Stimulated activated CD4-positive, alpha-beta T cell treated with anti-CD3 and anti-CD28 coated beads, Interleukin-1b, Interleukin-23, amount 100 ng/mL, for 4 hours (primary cell): ENCODE measurements around the gene TAF10.
A peak's percentile ranks its signal among the peaks of the same experiment; 100 is the strongest.

Experiments used
- DNase-seq, 2 donors: peaks; one replicate each; pipeline ENCODE4 v3.0.0-alpha.2; 2020; ENCODE audit warnings: low read depth in 2 of 2

TAF10 gene

DNA sequence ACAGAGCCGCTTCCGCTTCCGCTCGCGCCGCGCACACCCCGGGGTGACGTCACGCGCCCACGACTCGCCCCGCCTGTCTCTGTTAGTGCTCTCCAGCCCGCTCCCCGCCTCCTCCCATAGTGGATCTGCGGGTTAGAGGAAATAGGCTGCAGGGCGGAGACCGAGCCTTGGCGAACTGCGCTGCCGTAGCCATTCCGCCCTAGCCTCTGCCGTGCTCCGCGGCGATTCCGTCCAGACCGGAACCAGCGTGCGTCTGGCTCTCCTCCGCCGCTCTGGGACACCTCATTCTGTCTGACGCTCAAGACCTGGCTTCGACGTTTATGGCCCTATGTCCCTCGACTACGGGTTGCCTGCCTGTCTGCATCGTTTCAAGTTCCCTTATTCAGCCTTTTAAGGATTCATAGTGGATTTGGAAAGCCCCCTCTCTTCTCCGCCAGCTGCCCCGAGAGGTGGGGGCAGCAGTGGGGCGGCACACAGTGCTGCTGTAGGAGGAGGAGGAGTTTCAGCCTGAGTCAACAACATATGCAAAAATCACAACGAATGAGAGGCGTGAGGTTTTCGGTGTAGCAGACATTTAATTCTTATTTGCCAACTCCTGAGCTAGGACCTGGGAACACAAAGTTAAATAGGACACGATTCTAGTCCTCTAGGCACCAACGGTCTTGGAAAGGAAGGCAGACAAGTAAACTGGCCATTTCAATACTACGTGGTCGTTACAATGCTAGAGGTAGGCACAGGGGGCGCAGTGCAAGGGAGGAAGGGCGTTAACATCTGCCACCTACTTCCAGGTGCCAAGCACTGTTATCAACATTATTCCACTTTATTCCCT is at the start of gene TAF10:
TSS of gene TAF10 (minus strand) at position 4 of the 829 bp plus-strand sequence. CDS start 27 bp downstream, outside the sequence.
- peak; percentile 93 to 94 for DNase-seq

DNA sequence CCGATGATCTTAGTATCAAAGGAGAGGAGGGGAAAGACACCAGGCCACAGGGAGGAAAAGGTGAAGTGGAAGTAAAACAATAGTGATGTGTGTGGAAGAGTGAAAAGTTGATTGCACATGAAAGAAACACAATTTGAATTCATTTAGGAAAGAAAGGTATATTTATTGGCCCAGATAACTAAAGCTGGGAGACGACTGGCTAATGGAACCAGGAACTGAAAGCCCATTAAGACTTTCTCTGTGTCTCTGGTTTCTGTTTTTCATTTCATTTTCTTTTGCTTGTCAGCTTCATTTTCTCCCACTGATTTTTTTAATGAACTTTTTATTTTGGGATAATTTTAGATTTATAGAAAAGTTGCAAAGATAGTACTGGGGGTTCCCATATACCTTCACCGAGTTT is 48.7 kb upstream of the TAF10 start:
- no peak for DNase-seq

DNA sequence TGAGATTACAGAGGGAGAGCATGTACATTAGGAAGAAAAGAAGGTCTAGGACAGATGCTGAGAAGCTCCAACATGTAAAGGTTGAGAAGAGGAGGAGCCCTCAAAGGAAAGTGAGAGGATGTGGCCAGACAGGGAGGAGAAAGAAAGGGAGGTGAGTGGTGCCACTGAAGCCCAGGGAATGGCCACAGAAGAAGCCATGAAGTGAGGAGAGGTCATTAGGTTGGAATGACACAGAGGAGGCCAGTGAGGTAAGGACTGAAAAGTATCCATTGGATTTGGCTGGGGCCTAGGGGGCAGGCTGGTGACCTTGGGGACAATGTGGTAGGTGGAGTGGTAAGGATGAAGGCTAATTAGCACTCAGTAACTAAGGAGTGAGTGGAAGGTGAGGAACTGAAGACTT is 46.6 kb upstream of the TAF10 start:
- no peak for DNase-seq

DNA sequence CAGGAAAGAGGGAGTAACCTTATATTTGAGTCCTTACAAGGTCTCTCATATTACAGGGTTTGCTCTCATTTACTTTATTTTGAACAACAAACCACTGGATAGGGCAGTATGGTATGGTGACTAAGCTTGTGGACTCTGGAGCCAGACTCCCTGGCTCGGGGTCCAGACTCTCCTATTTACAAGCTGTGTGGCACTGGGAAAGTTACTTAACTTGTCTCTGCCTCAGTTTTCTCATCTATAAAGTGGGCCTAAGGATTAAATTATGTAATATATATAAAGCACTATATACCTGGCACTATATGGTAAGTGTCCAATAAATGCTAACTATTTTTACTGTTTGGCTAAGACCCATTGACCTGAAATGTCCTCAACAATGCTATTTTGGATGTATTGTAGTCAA is 45.3 kb upstream of the TAF10 start:
- DNase-seq: no peak

DNA sequence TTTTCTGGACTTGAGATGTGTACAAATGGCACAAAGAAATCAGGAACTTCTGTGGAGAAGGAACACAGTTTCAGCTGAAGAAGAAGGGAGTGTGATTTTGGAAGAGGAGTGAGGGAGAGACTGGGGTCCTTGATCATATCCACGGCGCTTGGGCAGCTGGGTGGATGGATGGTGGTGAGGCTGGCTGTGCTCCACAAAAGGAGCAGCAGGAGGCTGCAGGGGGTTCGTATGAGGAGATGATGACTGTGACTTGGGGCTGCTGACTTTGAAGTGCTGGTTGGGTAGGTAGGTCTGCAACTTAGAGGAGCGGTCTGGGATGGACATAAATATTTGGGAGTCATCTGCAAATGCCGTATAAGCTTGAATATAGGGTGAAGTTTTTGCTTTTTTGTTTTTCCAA is 44.9 kb upstream of the TAF10 start:
- DNase-seq: no peak

DNA sequence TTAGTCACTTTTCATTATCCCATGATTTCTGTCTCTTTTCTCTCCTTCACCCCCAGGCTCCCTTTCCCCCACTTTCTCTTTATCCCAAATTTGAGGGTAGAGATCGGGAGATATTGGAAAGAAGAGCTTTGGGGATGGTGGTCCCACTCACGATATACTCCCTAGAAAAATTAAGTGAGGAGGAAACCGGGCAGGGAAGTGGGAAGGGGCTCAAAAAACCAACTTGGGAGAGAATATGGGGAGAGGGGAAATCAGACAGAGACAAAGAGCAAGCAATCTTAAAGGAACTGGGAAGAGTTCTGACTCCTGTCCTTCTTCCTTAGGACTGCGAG is 44.5 kb upstream of the TAF10 start:
- no peak for DNase-seq

DNA sequence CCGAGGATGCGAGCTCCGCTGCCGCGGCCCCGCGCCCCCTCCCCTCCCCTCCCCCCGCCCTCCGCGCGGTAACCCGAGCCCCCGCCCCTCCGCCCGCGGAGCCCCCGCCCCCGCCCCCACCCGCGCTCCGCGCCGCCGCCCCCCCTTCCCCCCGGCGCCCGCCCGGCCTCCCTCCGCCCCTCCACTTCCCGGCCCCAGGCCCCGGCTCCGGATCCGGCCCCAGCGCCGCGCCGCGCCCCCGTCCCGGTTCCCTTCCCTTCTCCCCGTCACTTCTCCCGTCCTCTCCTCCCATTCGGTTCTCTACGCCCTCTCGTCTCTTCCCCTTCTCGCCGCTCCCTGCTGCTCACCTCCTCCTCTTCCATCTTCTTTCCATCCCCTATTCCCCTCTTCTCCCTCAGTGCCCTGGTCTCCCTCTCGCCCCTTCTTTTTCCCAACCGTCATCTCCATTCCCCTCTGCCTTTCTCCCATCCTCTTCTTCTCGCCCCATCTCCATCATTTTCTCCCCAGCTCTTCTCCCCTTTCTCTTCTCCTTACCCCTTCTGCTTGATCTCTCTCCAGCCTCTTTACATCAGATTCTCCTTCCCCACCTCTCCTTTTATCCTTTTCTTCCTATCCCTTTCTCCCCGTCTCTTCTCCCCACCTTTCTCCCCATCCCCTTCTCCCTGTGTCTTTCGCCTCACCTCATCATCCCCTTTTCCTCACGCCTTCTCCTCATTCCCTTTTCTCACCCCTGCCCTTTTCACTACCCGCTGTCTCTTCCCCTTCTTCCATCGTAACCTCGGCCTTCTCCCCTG is 44.0 kb upstream of the TAF10 start, which contains the start of gene DCHS1:
TSS of gene DCHS1 (minus strand) at position 20 of the 794 bp plus-strand sequence. CDS start 14,196 bp downstream, outside the sequence.
- no peak for DNase-seq

DNA sequence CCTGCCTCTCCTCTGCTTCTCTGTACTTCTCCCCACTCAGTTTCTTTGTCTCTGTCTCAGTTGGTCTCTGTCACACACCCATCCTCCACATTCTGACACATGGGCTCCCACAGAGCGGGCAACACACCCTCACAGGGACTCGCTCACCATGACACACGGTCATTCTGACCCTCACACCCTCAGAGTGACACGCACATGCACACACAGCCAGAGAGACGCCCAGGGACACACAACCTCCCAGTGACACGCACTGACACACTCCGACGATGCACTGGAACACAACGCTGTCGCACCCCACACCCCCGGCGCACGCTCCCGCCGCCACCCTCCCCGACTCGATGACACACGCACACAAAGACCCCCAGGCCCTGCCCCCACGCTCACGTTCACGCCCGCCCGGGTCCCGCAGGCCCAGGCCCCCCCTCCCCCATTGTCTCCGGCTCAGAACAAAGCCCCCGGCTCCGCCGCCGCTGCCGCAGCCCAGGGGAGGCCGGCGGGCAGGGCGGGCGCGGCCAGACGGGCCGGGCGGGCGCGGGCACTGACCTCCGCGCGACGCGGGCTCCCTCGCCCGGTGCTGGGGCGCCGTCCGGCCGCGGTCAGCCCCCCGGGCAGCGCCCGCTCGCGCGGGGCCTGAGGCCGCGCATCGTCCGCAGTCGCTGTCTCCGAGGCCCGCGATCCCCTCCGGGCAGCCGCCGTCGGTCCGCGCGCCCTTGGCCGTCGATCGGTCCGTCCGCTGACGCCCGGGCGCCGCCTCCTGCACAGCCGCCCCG is 43.2 kb upstream of the TAF10 start:
- peak in 1 of 2 donors; percentile 29 for DNase-seq

DNA sequence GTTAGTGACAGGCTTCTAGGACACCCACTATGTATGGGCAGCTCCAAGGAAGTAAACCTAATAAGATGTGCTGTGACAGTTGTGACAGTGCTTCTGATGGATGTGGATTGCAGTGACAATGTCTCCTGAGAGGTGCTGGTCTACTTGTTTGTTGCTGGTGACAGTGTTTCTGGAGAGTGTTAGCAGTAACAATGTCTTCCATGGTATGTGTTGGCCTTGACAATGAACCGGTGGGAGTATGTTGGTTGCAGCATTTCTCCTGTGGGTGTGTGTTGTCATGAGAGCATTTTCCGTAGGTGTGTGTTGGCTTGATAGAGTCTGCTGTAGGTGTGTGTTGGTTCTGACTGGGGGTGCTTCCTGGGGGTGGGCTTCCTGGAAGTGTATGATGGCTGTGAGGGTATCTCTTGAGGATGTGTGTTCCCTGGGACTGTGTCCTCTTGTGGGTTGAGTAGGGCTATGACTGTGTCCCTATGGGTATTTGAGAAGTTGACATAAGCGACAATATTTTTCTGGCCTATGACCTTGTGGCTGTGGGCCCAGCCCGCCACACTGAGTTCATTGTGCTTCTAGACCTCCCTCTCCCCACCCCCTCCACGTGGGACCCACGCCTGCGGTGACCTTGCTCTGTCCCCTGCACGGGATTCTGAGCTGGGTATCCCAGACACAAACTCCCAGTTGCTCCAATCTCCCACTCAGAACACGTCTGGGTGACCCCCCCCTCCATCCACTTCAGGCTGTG is 42.4 kb upstream of the TAF10 start:
- DNase-seq: no peak

DNA sequence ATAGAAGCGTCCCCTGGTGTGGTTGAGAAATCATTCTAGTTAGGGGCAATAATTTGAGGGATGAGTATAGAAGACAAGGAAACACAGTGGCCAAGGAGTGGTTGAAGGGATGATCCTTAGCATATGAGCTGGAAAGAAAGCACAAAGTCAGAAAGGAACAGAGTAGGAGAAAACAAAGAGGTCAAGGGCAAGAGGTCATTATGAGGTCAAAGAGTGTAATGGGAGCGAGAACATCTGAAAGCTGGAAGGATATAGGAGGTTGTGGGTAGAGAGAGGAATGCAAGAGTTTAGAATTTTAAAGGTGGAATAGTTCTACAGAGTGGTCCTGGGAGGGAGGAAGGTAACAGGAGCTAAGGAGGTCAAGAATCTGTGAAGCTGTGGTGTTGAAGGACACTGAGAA is 41.6 kb upstream of the TAF10 start:
- no peak for DNase-seq

DNA sequence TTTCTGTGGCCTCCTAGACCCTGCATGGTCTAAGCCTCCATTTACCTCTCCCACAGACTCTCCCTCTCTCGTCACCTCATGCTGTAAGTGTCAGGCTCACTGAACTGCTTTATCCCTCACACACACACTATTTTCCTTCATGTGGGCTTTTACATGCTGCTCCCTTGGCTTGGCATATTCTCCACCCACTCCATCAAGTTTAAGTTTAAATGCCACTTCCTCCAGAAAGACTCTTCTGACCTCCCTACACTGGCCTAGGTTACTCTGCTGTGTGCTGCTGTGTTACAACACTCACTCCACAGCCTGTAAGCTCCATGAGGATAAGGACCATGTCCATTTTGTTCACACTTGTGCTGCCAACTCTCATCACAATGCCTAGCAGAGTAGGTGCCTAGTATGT is 41.1 kb upstream of the TAF10 start:
- no peak for DNase-seq

DNA sequence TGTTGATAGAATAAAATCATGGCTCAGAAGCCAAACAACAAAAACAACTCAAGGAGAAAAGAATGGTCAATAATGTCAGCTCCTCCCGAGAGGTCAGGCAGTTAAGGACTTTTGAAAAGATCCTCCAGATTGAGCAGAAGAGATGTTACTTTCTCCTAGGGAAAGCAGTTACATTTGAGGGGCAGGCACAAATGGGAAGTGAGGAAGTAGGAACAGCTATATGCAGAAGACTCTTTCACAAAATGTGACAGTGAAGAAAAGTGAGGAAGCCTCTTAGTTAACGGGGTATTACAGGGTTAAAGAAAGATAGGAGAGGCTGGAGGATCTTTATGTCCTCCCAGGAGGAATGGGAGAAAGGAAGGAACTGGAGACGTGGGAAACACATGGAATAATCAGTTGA is 40.2 kb upstream of the TAF10 start:
- DNase-seq: no peak

DNA sequence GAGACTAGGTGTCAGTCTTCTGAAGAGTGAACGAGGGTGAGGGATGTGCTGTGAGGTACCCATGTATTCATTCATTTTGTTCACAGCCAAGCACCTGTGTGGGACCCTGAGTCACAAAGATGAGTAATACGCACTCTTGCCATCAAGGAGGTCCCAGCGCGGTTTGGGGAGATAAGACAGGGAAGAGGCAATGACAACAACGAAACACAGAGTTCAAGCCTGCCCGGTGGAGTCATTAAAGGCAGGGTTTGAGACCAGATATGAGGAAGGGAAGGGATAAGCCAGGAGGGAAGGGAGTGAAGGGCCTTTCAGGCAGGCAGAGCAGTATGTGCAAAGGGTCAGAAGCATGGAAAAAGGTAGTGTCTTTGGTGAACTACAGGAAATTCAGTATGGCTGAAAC is 39.0 kb upstream of the TAF10 start:
- no peak for DNase-seq

DNA sequence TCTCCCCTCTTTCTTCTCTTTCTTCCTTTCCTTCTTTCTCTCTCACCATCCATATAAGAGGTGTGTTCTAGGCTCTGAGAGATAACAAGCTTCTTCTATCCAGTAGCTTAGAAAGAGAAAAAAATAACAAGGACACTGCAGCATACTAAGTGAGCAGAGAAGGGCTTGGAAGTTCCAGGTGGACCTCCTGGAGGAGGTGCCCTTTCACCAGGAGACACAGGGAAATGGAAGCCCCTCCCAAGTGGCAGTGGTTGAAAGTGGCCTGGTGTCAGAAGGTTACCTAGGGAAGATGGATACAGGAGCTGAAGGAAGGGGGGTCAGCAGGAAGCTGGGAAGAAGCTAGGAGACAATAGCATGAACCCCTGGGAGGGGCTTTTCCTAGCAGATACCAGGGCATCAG is 38.1 kb upstream of the TAF10 start:
- DNase-seq: no peak

DNA sequence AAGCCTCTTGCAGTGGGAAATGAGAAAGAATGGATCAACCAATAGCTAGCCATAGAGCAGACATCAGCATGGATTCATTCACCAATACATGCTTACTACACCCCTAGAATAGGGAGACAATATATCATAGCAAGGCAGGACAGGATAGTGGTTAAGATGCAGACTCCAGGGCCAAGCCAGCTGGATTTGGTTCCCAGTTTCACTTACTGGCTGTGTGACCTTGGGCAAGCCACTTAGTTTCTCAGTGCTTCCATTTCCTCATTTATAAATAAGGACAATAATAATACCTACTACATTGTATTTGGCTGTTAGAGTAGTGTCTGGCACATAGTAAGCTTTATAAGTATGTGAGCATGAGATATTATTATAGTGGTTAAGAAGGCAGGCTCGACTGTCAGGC is 36.5 kb upstream of the TAF10 start:
- no peak for DNase-seq

DNA sequence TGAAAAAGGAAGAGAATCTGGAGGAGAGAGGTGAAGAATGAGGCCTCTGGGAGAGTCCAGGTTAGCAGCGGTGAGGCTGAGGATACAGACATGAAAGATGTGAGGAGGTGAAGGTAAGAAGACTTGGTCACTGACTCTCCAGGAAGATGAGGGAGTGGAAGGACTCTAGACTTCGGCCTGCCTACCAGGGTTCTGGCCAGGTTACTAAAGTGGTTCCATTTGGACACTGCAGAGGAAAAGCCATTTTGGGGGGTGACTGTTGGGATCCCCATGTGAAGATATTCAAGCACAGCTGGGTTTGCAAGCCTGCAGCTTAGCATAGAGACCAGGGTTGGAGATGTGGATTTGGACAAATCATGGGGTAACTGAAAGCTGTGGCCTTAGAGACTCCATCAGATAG is 35.8 kb upstream of the TAF10 start:
- no peak for DNase-seq

DNA sequence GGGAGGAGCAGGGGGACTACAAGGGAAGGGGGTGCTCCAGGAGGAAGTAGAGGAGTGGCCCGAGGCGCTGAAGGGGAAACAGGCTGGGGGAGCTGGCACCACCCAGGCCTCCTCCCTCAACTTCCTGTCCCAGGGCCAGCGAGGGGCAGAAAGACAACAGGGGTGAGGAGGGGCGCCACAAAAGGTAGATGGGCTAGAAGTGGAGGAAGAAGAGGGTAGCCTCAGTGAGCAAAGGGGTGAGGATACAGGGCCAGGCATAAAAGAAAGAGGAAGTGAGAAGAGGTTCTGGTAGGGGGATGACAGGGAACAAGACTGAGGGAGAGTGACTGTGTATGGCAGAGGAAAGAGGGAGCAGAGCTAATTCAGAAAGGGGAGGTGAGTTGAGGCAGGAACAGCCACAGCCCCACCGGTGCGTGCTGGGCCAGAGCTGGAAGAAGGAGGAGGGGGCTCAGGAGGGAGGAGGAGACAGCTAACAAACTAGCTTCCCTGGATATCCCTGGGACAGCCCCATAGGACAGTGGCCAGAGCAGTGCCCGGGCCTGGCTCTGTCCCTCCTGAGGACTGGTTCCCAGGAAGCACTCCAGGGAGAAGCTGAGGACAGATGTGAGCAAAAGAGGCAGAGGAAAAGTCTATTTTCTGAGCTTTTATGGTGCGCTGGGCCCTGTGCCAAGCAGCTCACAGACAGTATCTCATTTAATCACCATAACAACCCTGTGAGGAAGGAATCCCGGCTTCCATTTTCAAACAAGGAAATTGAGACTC is 35.1 kb upstream of the TAF10 start:
- no peak for DNase-seq

DNA sequence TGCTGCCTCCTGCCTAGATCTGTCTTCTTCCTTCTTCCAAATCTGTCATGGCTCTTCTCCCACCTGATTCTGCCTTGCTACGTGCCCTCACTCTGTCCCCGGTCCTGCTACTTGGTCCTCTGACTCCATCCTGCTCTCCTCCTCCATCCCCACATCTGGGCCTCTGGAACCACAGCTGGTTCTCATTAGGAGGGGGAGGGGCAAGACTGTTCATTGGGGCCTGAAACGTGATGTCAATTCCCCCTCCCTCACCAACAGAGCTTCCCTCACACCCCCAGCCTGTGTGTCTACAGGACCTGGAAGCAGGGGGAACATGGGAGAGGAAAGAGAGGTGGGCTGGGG is 34.5 kb upstream of the TAF10 start:
- no peak for DNase-seq

DNA sequence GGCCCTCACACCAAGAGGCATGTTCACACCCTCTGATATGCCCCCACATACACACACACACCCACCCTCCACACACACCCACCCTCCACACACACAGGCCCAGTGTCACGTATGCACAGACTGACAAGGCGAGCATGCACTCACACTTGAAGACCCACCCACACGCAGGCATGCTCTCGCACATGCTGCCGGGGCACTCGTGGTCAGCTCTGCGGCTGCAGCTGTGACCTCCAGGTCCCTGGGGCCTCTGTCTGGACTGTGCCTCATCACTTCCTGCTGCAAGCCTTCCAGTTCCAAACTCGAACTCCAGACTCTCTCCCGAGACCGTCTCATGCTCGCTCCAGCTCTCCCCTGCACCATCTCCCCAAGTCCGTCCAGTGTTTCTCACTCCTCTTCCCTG is 34.1 kb upstream of the TAF10 start:
- no peak for DNase-seq

DNA sequence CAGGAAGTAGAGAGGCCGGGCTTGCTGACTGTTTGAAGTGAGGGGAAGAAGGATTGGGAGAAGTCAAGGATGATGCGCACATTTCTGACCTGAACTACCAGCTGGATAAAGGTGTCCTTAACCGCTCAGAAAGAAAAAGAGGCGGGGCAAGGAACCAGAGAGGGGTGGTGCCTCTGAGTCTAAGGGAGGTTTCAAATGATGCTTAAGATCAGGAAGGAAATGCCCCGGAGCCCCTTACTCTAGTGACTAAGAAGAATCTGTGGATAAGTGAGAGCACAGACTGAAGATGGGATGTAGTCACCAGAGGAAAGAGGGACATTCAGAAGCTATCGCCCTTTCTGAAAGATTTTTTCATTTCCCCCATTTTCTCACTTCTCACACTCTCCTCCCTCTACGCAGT is 30.9 kb upstream of the TAF10 start:
- no peak for DNase-seq
